Keratinocyte (primary cell): ENCODE measurements around the gene KRT5.

Experiments used
- CTCF ChIP-seq, 3 experiments: IDR thresholded peaks in 1 of 3; conservative IDR thresholded peaks in 1 of 3; optimal IDR thresholded peaks in 1 of 3; 2 replicates in 2 of 3; 3 replicates in 1 of 3; pipeline versions ENCODE3 to v1.5.1; 2011; ENCODE audit warnings: low read length in 3 of 3, mild to moderate bottlenecking in 3 of 3, moderate library complexity in 2 of 3, control low read depth in 1 of 3, inconsistent platforms in 1 of 3; ENCODE audit not compliant: insufficient read depth in 2 of 3; ENCODE audit errors: extremely low read depth in 1 of 3
- EZH2 ChIP-seq: IDR thresholded peaks from one replicate; pipeline ENCODE4 v1.6.1; 2012; ENCODE audit warnings: inconsistent platforms, mild to moderate bottlenecking, low read length, moderate library complexity

- TF ChIP-seq CTCF (optimal IDR thresholded peaks at IDR 0.05 in 1 of 3, IDR thresholded peaks at IDR 0.05 in 1 of 3, conservative IDR thresholded peaks at IDR 0.05 in 1 of 3; ENCODE audit: extremely low read depth in 1 of 3, insufficient read depth in 2 of 3, low read length in 3 of 3) (no peak), EZH2 (no peak)
Observed at GRCh38 chr12:52498946-52499345, 21.2 kb downstream of the KRT5 start.
